Measurements from ENCODE around the gene GPR37L1. TPM values are rescaled to one million over a fixed set of nuclear protein-coding genes. Genes with fewer than 3 reads are reported as not detected.

The GPR37L1 gene
- total RNA-seq: not detected in 2 replicates

GRCh38 chr1:202122639-202123335, at the start of gene GPR37L1:
Gene GPR37L1 (plus strand): TSS chr1:202122917. CDS start chr1:202122964, 47 bp downstream.

GRCh38 chr1:202144402-202145067, 21.8 kb downstream of the GPR37L1 start, which contains the start of gene ARL8A:
Gene ARL8A (minus strand): TSS chr1:202144737. CDS start chr1:202144572, 165 bp downstream.

GRCh38 chr1:202160377-202160940, 37.7 kb downstream of the GPR37L1 start, which contains the start of gene PTPN7:
Gene PTPN7 (minus strand): TSS chr1:202160602. CDS start chr1:202159402, 1,200 bp downstream.

Other genes with a start within 250 kb of the GPR37L1 start
- gene SHISA4, start 234.0 kb upstream of the GPR37L1 start, total RNA-seq: 6.9 and 21.4 TPM in 2 replicates
- gene LMOD1, start 176.4 kb upstream of the GPR37L1 start, total RNA-seq: 8.0 and 19.4 TPM in 2 replicates
- gene TIMM17A, start 167.4 kb upstream of the GPR37L1 start, total RNA-seq: 74.0 and 93.1 TPM in 2 replicates
- gene RNPEP, start 140.3 kb upstream of the GPR37L1 start, total RNA-seq: 59.1 and 62.7 TPM in 2 replicates
- gene ELF3, start 112.3 kb upstream of the GPR37L1 start, total RNA-seq: under 0.01 TPM in 2 replicates
- gene ARL8A, start 21.8 kb downstream of the GPR37L1 start, total RNA-seq: 20.1 and 27.7 TPM in 2 replicates
- under 0.01 TPM in 1 of 2 replicates, not detected in the other for gene PTPN7, start 37.7 kb downstream of the GPR37L1 start, total RNA-seq
- gene LGR6, start 70.9 kb downstream of the GPR37L1 start, total RNA-seq: not detected in 2 replicates
- gene UBE2T, start 219.0 kb downstream of the GPR37L1 start, total RNA-seq: 35.4 and 129 TPM in 2 replicates
- gene PPP1R12B, start 225.8 kb downstream of the GPR37L1 start, total RNA-seq: 16.9 and 23.0 TPM in 2 replicates

Measured in uterine smooth muscle cell (primary cell).